ENCODE results near the gene ARMC9. TPM values are rescaled to one million over a fixed set of nuclear protein-coding genes. Genes with fewer than 3 reads are reported as not detected.
A peak's percentile ranks its signal among the peaks of the same experiment; 100 is the strongest.

ARMC9 gene
- total and polyA plus RNA-seq, 11 donors, result 0.95 to 4.7 (median 2.4) TPM

GRCh38 chr2:231360401-231360800, 162.0 kb downstream of the ARMC9 start:
- H3K27me3 ChIP-seq, result no peaks in the 10 kb centered on the region
- peak in 2 of 4 donors; percentile 3 to 27 for ATAC-seq
- H3K4me1 ChIP-seq, result peaks cover 0 to 43% (median 4%) of the 10 kb centered on the region in 12 donors
- H3K27ac ChIP-seq, result peak overlapping the region in 1 of 12 donors; percentile 86
- peaks cover 0 to 6% (median 0%) of the 10 kb centered on the region in 9 donors for H3K36me3 ChIP-seq
- H3K9me3 ChIP-seq, result no peaks in the 10 kb centered on the region
- DNase-seq, result peak in 1 of 5 donors; percentile 55
- WGBS, 4 donors, result 71 to 90% (median 76%) methylated on average over 3 to 11 of the region's 11 CpGs
- intact Hi-C loops (cut with DNase I), result no loop called here
- no peak for TF ChIP-seq POLR2A (IDR thresholded peaks at IDR 0.05)
- TF ChIP-seq CTCF (IDR thresholded peaks at IDR 0.05), result no peak
- H3K4me3 ChIP-seq, result no peak overlapping the region

- intact Hi-C loops (cut with DNase I), result no loop called here
- peaks cover 0 to 42% (median 0%) of the 10 kb centered on the region in 12 donors for H3K4me1 ChIP-seq
- TF ChIP-seq POLR2A (IDR thresholded peaks at IDR 0.05), result no peak
- no peak for TF ChIP-seq CTCF (IDR thresholded peaks at IDR 0.05)
- no peak overlapping the region for H3K4me3 ChIP-seq
- 80 to 94% (median 89%) methylated on average over 8 to 13 of the region's 13 CpGs for WGBS, 4 donors
- no peaks in the 10 kb centered on the region for H3K27me3 ChIP-seq
- DNase-seq, result peak in 1 of 5 donors; percentile 53
- peak in 3 of 4 donors; percentile 23 to 55 (median 34) for ATAC-seq
- peak overlapping the region in 1 of 12 donors; percentile 86 for H3K27ac ChIP-seq
- H3K36me3 ChIP-seq, result peaks cover 0 to 6% (median 0%) of the 10 kb centered on the region in 9 donors
- H3K9me3 ChIP-seq, result no peaks in the 10 kb centered on the region
Observed at GRCh38 chr2:231360881-231361371, 162.5 kb downstream of the ARMC9 start.

GRCh38 chr2:231361701-231362554, 163.5 kb downstream of the ARMC9 start:
- peak overlapping the region in 5 of 12 donors; percentile 2 to 86 (median 13) for H3K27ac ChIP-seq
- no peaks in the 10 kb centered on the region for H3K27me3 ChIP-seq
- TF ChIP-seq POLR2A (IDR thresholded peaks at IDR 0.05), result no peak
- no peak for TF ChIP-seq CTCF (IDR thresholded peaks at IDR 0.05)
- peak in 3 of 4 donors; percentile 20 to 34 (median 25) for ATAC-seq
- intact Hi-C loops (cut with DNase I), result no loop called here
- peaks cover 0 to 38% (median 0%) of the 10 kb centered on the region in 12 donors for H3K4me1 ChIP-seq
- H3K36me3 ChIP-seq, result peaks cover 0 to 6% (median 0%) of the 10 kb centered on the region in 9 donors
- H3K4me3 ChIP-seq, result no peak overlapping the region
- DNase-seq, result no peak
- no peaks in the 10 kb centered on the region for H3K9me3 ChIP-seq
- WGBS, 4 donors, result 78 to 83% (median 80%) methylated on average over 12 of the region's 12 CpGs

- Histone ChIP-seq H3K9me3 (no peaks in the 10 kb centered on the region), H3K4me3 (no peak overlapping the region), H3K27me3 (no peaks in the 10 kb centered on the region), H3K36me3 (peaks cover 0 to 6% (median 0%) of the 10 kb centered on the region in 9 donors), H3K4me1 (peaks cover 0 to 38% (median 0%) of the 10 kb centered on the region in 12 donors), H3K27ac (peak overlapping the region in 3 of 12 donors; percentile 2 to 86 (median 11))
- DNase-seq (no peak), ATAC-seq (peak in 1 of 4 donors; percentile 15)
- intact Hi-C loops (cut with DNase I), result no loop called here
- TF ChIP-seq CTCF (IDR thresholded peaks at IDR 0.05) (no peak), POLR2A (IDR thresholded peaks at IDR 0.05) (no peak)
- WGBS, 4 donors, result 88 to 90% (median 89%) methylated on average over 7 to 9 of the region's 9 CpGs
Observed at GRCh38 chr2:231362555-231363184, 164.2 kb downstream of the ARMC9 start.

All from heart left ventricle (tissue), 16 donors.